HEK293 (cell line): ENCODE data around the gene SOWAHD.
A peak's percentile ranks its signal among the peaks of the same experiment; 100 is the strongest.

Experiments
- ATF2 ChIP-seq: fragments of 450-650 bp; formaldehyde crosslinking; IDR thresholded peaks from 2 replicates; pipeline ENCODE4 v1.5.1; 2016; ENCODE audit warnings: missing biosample characterization, missing genetic modification characterization, low read depth
- GLIS2 ChIP-seq: fragments of 450-650 bp; formaldehyde crosslinking; IDR thresholded peaks from 2 replicates; pipeline ENCODE4 v1.5.1; 2016; ENCODE audit warnings: missing biosample characterization, missing genetic modification characterization
- MEIS1 ChIP-seq: sonication (generic); formaldehyde crosslinking; IDR thresholded peaks from 2 replicates; pipeline ENCODE4 v1.8.1; 2022; ENCODE audit warnings: missing genetic modification reagents, mild to moderate bottlenecking, borderline replicate concordance
- PRDM4 ChIP-seq: fragments of 450-650 bp; formaldehyde crosslinking; IDR thresholded peaks from 2 replicates; pipeline ENCODE4 v1.5.1; 2017; ENCODE audit warnings: missing biosample characterization, missing genetic modification characterization
- SCRT2 ChIP-seq: fragments of 450-650 bp; formaldehyde crosslinking; IDR thresholded peaks from 2 replicates; pipeline ENCODE4 v1.5.1; 2016; ENCODE audit warnings: missing biosample characterization, missing genetic modification characterization
- SP2 ChIP-seq: fragments of 450-650 bp; formaldehyde crosslinking; IDR thresholded peaks from 2 replicates; pipeline ENCODE4 v1.5.1; 2016; ENCODE audit warnings: missing biosample characterization, missing genetic modification characterization
- TCF7L2 ChIP-seq: IDR thresholded peaks from 2 replicates; pipeline ENCODE4 v1.6.1; 2011; ENCODE audit warnings: low read depth, mild to moderate bottlenecking, inconsistent platforms, low read length, moderate library complexity, borderline replicate concordance
- ZBTB6 ChIP-seq: fragments of 450-650 bp; formaldehyde crosslinking; IDR thresholded peaks from 2 replicates; pipeline ENCODE4 v1.5.1; 2017; ENCODE audit warnings: missing biosample characterization, missing genetic modification characterization
- ZNF114 ChIP-seq: fragments of 450-650 bp; formaldehyde crosslinking; IDR thresholded peaks from 2 replicates; pipeline ENCODE4 v1.5.0; 2017; ENCODE audit warnings: missing biosample characterization, missing genetic modification characterization
- ZNF140 ChIP-seq: fragments of 450-650 bp; formaldehyde crosslinking; IDR thresholded peaks from 2 replicates; pipeline ENCODE4 v1.5.1; 2016; ENCODE audit warnings: missing biosample characterization, missing genetic modification characterization
- ZNF146 ChIP-seq: fragments of 450-650 bp; formaldehyde crosslinking; IDR thresholded peaks from 2 replicates; pipeline ENCODE4 v1.5.1; 2016; ENCODE audit warnings: missing biosample characterization, missing genetic modification characterization
- ZNF292 ChIP-seq: fragments of 450-650 bp; formaldehyde crosslinking; IDR thresholded peaks from 2 replicates; pipeline ENCODE4 v1.5.1; 2016; ENCODE audit warnings: low read depth, missing biosample characterization, missing genetic modification characterization, borderline replicate concordance
- ZNF354C ChIP-seq: fragments of 450-650 bp; formaldehyde crosslinking; IDR thresholded peaks from 2 replicates; pipeline ENCODE4 v1.5.1; 2016; ENCODE audit warnings: missing biosample characterization, missing genetic modification characterization, low read depth, borderline replicate concordance
- ZNF366 ChIP-seq: fragments of 450-650 bp; formaldehyde crosslinking; conservative IDR thresholded peaks from 2 replicates; pipeline ENCODE4 v1.5.1; 2016; ENCODE audit warnings: missing biosample characterization, missing genetic modification characterization
- ZNF518A ChIP-seq: fragments of 450-650 bp; formaldehyde crosslinking; conservative IDR thresholded peaks from 2 replicates; pipeline ENCODE4 v1.5.1; 2016; ENCODE audit warnings: low read depth, missing biosample characterization, missing genetic modification characterization
- ZNF645 ChIP-seq: fragments of 450-650 bp; formaldehyde crosslinking; IDR thresholded peaks from 2 replicates; pipeline ENCODE4; 2016; ENCODE audit warnings: missing biosample characterization, missing genetic modification characterization
- ZNF670 ChIP-seq: fragments of 450-650 bp; formaldehyde crosslinking; IDR thresholded peaks from 2 replicates; pipeline ENCODE4 v1.5.1; 2016; ENCODE audit warnings: missing biosample characterization, missing genetic modification characterization, low read depth
- ZNF704 ChIP-seq: fragments of 450-650 bp; formaldehyde crosslinking; IDR thresholded peaks from 2 replicates; pipeline ENCODE4 v1.5.1; 2016; ENCODE audit warnings: missing biosample characterization, missing genetic modification characterization
- ZNF768 ChIP-seq: fragments of 450-650 bp; formaldehyde crosslinking; IDR thresholded peaks from 2 replicates; pipeline ENCODE4 v1.5.1; 2018; ENCODE audit warnings: missing biosample characterization, mild to moderate bottlenecking, missing genetic modification characterization
- ZNF830 ChIP-seq: fragments of 450-650 bp; IDR thresholded peaks from 2 replicates; pipeline ENCODE4 v1.5.0; 2018; ENCODE audit warnings: missing biosample characterization, missing genetic modification characterization, low read depth, mild to moderate bottlenecking, moderate library complexity
- ZNF843 ChIP-seq: fragments of 450-650 bp; formaldehyde crosslinking; IDR thresholded peaks from 2 replicates; pipeline ENCODE4 v1.5.1; 2016; ENCODE audit warnings: missing biosample characterization, missing genetic modification characterization
- ZSCAN16 ChIP-seq: fragments of 450-650 bp; formaldehyde crosslinking; IDR thresholded peaks from 2 replicates; pipeline ENCODE4 v1.5.1; 2016; ENCODE audit warnings: missing biosample characterization, missing genetic modification characterization
- ZSCAN18 ChIP-seq: fragments of 450-650 bp; formaldehyde crosslinking; IDR thresholded peaks from 2 replicates; pipeline ENCODE4 v1.5.1; 2016; ENCODE audit warnings: missing biosample characterization, missing genetic modification characterization

Gene SOWAHD

GRCh38 chrX:119791437-119792231 is 33.2 kb downstream of the SOWAHD start, which contains the start of gene RPL39 (continued):
- TF ChIP-seq MEIS1 (CRISPR knock-in tag) (no peak), ZNF140 (no peak), ZNF114 (no peak), ZNF354C (tag by site-specific recombination) (no peak), ZNF670 (tag by site-specific recombination) (no peak), TCF7L2 (no peak), ZNF645 (tag by site-specific recombination) (no peak), ZNF843 (peak; percentile 11; the same call in 1 of the 2 replicates), PRDM4 (tag by site-specific recombination) (0 out of 2 replicates have a peak, but pooled peaks have one; percentile 6), ATF2 (tag by site-specific recombination) (no peak), SCRT2 (tag by site-specific recombination) (no peak), ZBTB6 (tag by site-specific recombination) (no peak), GLIS2 (tag by site-specific recombination) (peak; percentile 80), ZNF292 (tag by site-specific recombination) (no peak), ZNF830 (no peak), ZNF366 (peak; percentile 58), ZNF518A (0 out of 2 replicates have a peak, but pooled peaks have one; percentile 13), ZNF704 (tag by site-specific recombination) (no peak), ZNF768 (tag by site-specific recombination) (no peak), ZNF146 (tag by site-specific recombination) (no peak), SP2 (tag by site-specific recombination) (peak; percentile 76), ZSCAN18 (no peak), ZSCAN16 (tag by site-specific recombination) (no peak)
